Fibroblast of skin of back (primary cell): Measurements from ENCODE around the gene CPXM2.
"Not testable (repeated sequence)": the region's sequence is repeated elsewhere in the genome, so short reads cannot be mapped to it uniquely, and the experiment has no call there.

Experiments
- DNase-seq: peaks from one replicate; pipeline ENCODE4 v3.0.0-alpha.2; 2013

Gene CPXM2

GRCh38 chr10:123741711-123742110 is 149.9 kb downstream of the CPXM2 start:
- DNase-seq = no peak

- DNase-seq = no peak
Observed at GRCh38 chr10:123741146-123741545, 150.5 kb downstream of the CPXM2 start.

GRCh38 chr10:123736917-123737316 is 154.7 kb downstream of the CPXM2 start:
- DNase-seq = not testable (repeated sequence)

- no peak for DNase-seq
Observed at GRCh38 chr10:123729523-123729922, 162.1 kb downstream of the CPXM2 start.

GRCh38 chr10:123726836-123727235 is 164.8 kb downstream of the CPXM2 start:
- no peak for DNase-seq

GRCh38 chr10:123726381-123726780 is 165.2 kb downstream of the CPXM2 start:
- no peak for DNase-seq

- no peak for DNase-seq
Observed at GRCh38 chr10:123724747-123725146, 166.9 kb downstream of the CPXM2 start.

- no peak for DNase-seq
Observed at GRCh38 chr10:123722351-123722750, 169.3 kb downstream of the CPXM2 start.

- no peak for DNase-seq
Observed at GRCh38 chr10:123721441-123722049, 170.1 kb downstream of the CPXM2 start.

GRCh38 chr10:123720536-123720935 is 171.1 kb downstream of the CPXM2 start:
- no peak for DNase-seq

GRCh38 chr10:123718544-123719060 is 173.0 kb downstream of the CPXM2 start:
- no peak for DNase-seq

GRCh38 chr10:123717336-123717735 is 174.3 kb downstream of the CPXM2 start:
- no peak for DNase-seq

- no peak for DNase-seq
Observed at GRCh38 chr10:123715546-123715945, 176.1 kb downstream of the CPXM2 start.

- no peak for DNase-seq
Observed at GRCh38 chr10:123706236-123706635, 185.4 kb downstream of the CPXM2 start.

GRCh38 chr10:123704812-123705211 is 186.8 kb downstream of the CPXM2 start:
- DNase-seq = no peak

GRCh38 chr10:123704076-123704475 is 187.5 kb downstream of the CPXM2 start:
- no peak for DNase-seq

GRCh38 chr10:123703195-123703790 is 188.3 kb downstream of the CPXM2 start:
- no peak for DNase-seq
